SU-DHL-6 (cell line): ENCODE results near the gene HMGCR.

ENCODE experiments used
- EZH2phosphoT487 ChIP-seq: fragments of 200-600 bp; sonication (generic), shearing (Covaris generic); conservative IDR thresholded peaks from 2 replicates; pipeline ENCODE4 v1.6.1; 2018; ENCODE audit warnings: mild to moderate bottlenecking, antibody characterized with exemption, low read length, moderate library complexity, mixed read lengths
- TF ChIP-seq, protein P1 (sequence below): fragments of 200-600 bp; sonication (generic); IDR thresholded peaks from one replicate; pipeline ENCODE4 v1.5.1; 2017; ENCODE audit warnings: antibody characterized with exemption, mild to moderate bottlenecking, low read length, moderate library complexity; ENCODE audit not compliant: insufficient read depth, poor library complexity, severe bottlenecking

DNA sequence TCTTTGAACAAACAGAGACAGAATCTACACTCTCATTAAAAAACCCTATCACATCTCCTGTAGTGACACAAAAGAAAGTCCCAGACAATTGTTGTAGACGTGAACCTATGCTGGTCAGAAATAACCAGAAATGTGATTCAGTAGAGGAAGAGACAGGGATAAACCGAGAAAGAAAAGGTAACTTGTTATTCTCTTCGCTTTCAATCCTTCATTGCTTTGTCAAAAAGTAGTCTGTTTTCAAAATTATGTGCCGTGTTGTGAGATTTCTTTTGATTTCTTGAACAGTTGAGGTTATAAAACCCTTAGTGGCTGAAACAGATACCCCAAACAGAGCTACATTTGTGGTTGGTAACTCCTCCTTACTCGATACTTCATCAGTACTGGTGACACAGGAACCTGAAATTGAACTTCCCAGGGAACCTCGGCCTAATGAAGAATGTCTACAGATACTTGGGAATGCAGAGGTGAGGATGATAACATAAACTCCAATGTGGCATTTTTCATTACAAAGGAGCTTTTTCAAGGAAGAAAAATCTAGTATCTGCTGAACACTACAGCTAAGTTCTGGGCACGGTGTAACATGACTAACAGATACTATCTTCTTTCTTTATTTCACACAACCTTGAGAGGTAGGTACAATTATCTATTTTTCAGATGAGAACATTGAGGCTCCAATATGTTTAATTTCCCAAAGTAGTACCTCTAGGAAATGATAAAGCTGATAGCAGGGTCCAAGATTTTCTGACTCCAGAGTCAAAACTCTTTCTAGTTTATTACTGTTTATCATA, 14.3 kb downstream of the HMGCR start:
- TF ChIP-seq EZH2phosphoT487: no peak
- TF ChIP-seq, protein P1, sequence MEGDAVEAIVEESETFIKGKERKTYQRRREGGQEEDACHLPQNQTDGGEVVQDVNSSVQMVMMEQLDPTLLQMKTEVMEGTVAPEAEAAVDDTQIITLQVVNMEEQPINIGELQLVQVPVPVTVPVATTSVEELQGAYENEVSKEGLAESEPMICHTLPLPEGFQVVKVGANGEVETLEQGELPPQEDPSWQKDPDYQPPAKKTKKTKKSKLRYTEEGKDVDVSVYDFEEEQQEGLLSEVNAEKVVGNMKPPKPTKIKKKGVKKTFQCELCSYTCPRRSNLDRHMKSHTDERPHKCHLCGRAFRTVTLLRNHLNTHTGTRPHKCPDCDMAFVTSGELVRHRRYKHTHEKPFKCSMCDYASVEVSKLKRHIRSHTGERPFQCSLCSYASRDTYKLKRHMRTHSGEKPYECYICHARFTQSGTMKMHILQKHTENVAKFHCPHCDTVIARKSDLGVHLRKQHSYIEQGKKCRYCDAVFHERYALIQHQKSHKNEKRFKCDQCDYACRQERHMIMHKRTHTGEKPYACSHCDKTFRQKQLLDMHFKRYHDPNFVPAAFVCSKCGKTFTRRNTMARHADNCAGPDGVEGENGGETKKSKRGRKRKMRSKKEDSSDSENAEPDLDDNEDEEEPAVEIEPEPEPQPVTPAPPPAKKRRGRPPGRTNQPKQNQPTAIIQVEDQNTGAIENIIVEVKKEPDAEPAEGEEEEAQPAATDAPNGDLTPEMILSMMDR: no peak
